Endothelial cell of umbilical vein (primary cell): ENCODE results near the gene ZNF224.

Experiments
- EZH2 ChIP-seq: IDR thresholded peaks from 2 replicates; pipeline ENCODE4 v1.6.1; 2012; ENCODE audit warnings: borderline replicate concordance, low read depth, mild to moderate bottlenecking, moderate library complexity, low read length, inconsistent platforms; ENCODE audit not compliant: severe bottlenecking
- JUN ChIP-seq: IDR thresholded peaks from 2 replicates; pipeline ENCODE4 v1.6.1; 2011; ENCODE audit warnings: borderline replicate concordance, low read depth; ENCODE audit not compliant: insufficient read length, insufficient read depth
- POLR2A ChIP-seq: IDR thresholded peaks from 2 replicates; pipeline ENCODE4 v1.6.1; 2012; ENCODE audit warnings: low read depth, mild to moderate bottlenecking, control low read depth, low read length
- POLR2AphosphoS5 ChIP-seq: IDR thresholded peaks from 2 replicates; pipeline ENCODE4 v1.6.1; 2012; ENCODE audit warnings: low read depth, mild to moderate bottlenecking, control low read depth, low read length, moderate library complexity; ENCODE audit not compliant: insufficient read depth
- TF ChIP-seq, protein P1 (sequence below), 2 donors: IDR thresholded peaks; 1 replicate in 1 of 2; 2 replicates in 1 of 2; pipeline ENCODE4 v1.5.1; 2011; ENCODE audit warnings: low read length in 2 of 2, mild to moderate bottlenecking in 2 of 2, moderate library complexity in 2 of 2, control low read depth in 1 of 2, inconsistent platforms in 1 of 2, low read depth in 1 of 2; ENCODE audit not compliant: insufficient read depth in 1 of 2; ENCODE audit errors: extremely low read depth in 1 of 2

DNA sequence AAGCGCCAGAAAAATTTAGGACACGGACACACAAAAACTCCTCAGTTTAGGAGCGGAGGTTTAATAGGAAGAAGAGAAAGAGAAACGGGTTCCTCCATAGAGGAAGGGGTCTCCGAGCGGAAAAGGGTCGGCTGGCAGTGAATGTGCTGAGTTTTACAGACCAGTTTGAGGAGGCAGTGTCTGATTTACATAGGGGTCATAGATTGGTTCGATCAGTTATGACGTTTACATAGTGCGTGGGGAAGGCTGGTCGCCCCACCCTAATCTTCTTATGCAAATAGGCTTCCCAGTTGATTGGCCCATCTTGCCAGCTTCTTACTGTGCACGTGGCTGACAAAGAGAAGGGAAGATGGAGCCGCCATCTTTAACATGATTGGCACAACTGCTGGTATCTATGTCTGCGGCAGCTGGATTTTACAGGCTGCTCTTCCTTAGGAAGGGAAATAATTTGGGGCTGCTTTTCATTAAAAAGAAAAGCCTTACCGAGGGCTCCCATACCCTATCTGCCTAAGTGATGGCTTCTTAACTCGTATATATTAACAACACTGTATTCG, 17.8 kb downstream of the ZNF224 start:
- TF ChIP-seq POLR2A: no peak
- TF ChIP-seq, protein P1, sequence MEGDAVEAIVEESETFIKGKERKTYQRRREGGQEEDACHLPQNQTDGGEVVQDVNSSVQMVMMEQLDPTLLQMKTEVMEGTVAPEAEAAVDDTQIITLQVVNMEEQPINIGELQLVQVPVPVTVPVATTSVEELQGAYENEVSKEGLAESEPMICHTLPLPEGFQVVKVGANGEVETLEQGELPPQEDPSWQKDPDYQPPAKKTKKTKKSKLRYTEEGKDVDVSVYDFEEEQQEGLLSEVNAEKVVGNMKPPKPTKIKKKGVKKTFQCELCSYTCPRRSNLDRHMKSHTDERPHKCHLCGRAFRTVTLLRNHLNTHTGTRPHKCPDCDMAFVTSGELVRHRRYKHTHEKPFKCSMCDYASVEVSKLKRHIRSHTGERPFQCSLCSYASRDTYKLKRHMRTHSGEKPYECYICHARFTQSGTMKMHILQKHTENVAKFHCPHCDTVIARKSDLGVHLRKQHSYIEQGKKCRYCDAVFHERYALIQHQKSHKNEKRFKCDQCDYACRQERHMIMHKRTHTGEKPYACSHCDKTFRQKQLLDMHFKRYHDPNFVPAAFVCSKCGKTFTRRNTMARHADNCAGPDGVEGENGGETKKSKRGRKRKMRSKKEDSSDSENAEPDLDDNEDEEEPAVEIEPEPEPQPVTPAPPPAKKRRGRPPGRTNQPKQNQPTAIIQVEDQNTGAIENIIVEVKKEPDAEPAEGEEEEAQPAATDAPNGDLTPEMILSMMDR (IDR thresholded peaks at IDR 0.05; ENCODE audit: extremely low read depth in 1 of 2, insufficient read depth in 1 of 2, low read depth in 1 of 2, low read length in 2 of 2): no peak
- TF ChIP-seq EZH2: no peak
- TF ChIP-seq POLR2AphosphoS5: no peak
- TF ChIP-seq JUN: no peak
